Mucosa of stomach (tissue), 1 donor: ENCODE measurements around the gene PTX4.

Experiments
- H3K27me3 ChIP-seq: one replicate; pipeline ENCODE4 v1.7.0; 2013; ENCODE audit warnings: mild to moderate bottlenecking, low read length; ENCODE audit not compliant: control insufficient read depth, insufficient read depth
- H3K36me3 ChIP-seq: one replicate; pipeline ENCODE4 v1.7.0; 2013; ENCODE audit warnings: low read length; ENCODE audit not compliant: control insufficient read depth, insufficient read depth
- H3K4me1 ChIP-seq: one replicate; pipeline ENCODE4 v1.7.0; 2013; ENCODE audit warnings: mild to moderate bottlenecking, low read length; ENCODE audit not compliant: control insufficient read depth, insufficient read depth
- H3K4me3 ChIP-seq: one replicate; pipeline ENCODE4 v1.7.0; 2013; ENCODE audit warnings: low read length
- H3K9ac ChIP-seq: one replicate; pipeline ENCODE4 v1.7.0; 2013; ENCODE audit warnings: mild to moderate bottlenecking, low read length, moderate library complexity
- H3K9me3 ChIP-seq: one replicate; pipeline ENCODE4 v1.7.0; 2013; ENCODE audit warnings: mild to moderate bottlenecking, low read length, moderate library complexity; ENCODE audit not compliant: control insufficient read depth
- donor health status: Pancreatic carcinoma.

Gene PTX4

GRCh38 chr16:1458336-1458976, 30.3 kb downstream of the PTX4 start:
- Histone ChIP-seq H3K9ac (no peak overlapping the region), H3K4me1 (no peaks in the 10 kb centered on the region), H3K4me3 (no peak overlapping the region), H3K9me3 (no peaks in the 10 kb centered on the region), H3K36me3 (no peaks in the 10 kb centered on the region), H3K27me3 (no peaks in the 10 kb centered on the region)

DNA sequence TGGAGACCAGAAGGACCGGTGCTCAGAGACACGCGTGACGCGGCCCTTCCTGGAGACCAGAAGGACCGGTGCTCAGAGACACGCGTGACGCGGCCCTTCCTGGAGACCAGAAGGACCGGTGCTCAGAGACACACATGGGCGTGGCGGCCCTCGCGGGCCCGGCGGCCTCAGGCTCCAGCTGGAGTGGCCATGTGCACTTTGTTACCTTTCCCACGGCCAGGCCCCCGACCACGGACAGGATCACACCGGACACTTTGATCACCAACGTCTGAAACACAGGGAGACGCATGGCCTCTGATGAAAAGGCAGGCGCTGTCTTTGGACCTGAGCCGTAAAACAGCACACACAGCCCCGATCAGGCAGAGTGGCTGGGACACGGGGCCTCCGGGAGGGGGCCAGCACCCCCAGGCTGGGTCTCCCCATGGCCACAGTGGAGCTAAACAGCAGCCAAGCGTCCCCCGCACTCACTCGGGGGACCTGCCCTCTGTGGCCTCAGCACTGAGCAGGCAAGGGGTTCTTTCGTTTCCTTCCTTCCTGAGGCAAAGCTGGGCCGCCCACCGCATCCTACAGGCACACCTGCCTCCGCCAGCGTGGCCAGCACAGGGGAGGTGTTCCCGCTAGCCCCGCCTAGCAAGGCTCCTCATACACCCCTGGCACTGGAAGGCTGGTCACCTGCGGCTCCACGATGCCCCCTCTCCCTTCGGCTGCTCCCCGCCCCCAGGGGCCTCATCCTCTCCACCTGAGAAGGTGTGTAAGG, 31.1 kb downstream of the PTX4 start:
- Histone ChIP-seq H3K4me3 (no peak overlapping the region), H3K9ac (no peak overlapping the region), H3K27me3 (no peaks in the 10 kb centered on the region), H3K9me3 (no peaks in the 10 kb centered on the region), H3K4me1 (no peaks in the 10 kb centered on the region), H3K36me3 (no peaks in the 10 kb centered on the region)

DNA sequence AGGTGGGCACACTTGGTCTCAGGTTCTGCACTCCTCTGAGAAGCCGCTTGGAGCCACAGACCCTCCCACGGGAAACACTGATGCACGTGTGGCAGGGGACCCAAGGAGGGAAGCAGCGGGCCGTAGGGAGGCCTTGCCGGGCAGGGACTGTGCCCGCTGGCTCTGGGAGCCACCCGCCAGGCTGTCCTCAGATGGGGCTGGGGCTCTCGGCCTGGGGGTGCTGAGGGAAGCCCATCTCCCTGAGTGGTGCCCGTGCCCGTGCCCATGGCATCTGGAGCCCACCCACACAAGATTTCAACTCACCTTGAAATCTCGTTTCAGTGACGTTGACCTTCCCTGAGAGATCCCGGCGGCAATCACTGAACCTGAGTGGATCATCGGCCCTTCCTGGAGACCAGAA, 31.8 kb downstream of the PTX4 start:
- H3K4me3 ChIP-seq: no peak overlapping the region
- no peaks in the 10 kb centered on the region for H3K4me1 ChIP-seq
- H3K36me3 ChIP-seq: no peaks in the 10 kb centered on the region
- no peaks in the 10 kb centered on the region for H3K9me3 ChIP-seq
- H3K27me3 ChIP-seq: no peaks in the 10 kb centered on the region
- H3K9ac ChIP-seq: no peak overlapping the region

DNA sequence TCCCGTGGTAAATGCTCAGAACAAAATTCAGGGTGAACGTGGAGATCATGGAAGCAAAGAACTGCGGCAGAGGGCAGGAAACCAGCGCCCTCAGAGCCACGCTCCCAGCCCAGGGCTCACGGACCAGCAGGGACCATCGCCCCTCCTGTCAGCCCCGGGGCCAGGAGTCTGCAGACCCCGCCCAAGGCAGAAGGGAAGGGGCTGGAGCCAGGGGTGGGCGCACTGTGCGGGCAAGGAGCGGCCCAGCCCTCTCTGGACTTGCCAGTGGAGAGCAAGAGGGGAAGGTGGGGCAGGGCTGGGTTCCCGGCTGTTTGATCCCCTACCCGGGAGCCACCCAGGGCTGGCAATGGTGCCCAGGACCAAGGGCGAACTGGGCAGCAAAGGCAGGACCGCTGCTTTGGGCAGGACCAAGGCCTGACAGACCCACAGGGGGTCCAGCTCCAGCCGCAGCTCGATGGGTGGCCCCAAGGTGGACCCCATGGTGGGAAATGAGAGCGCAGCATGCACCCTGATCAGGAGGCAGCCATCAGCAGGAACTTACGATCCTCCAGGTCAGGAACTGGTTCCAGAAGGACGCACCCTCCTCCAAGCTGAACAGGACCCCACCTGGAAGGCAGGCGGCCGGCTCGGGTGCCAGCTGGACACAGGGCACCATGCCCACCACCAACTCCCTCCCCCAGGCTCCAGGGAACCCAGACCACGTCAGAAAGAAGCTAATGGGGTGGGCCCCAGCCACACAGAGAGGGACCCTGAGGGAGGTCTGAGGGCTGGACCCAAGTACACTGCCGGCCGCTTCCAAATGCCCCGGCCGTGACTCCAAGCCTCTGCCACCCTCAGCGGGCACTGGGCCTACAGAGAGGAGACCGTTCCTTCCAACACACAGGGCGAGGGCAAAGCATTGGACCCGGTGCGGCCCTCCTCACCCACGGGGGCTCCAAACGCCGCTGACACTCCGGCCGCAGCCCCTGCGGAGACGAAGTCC, 33.3 kb downstream of the PTX4 start:
- Histone ChIP-seq H3K36me3 (no peaks in the 10 kb centered on the region), H3K9me3 (no peaks in the 10 kb centered on the region), H3K4me3 (no peak overlapping the region), H3K9ac (no peak overlapping the region), H3K27me3 (no peaks in the 10 kb centered on the region), H3K4me1 (no peaks in the 10 kb centered on the region)

GRCh38 chr16:1454561-1454960, 34.2 kb downstream of the PTX4 start:
- no peaks in the 10 kb centered on the region for H3K9me3 ChIP-seq
- H3K27me3 ChIP-seq: no peaks in the 10 kb centered on the region
- H3K4me3 ChIP-seq: no peak overlapping the region
- no peaks in the 10 kb centered on the region for H3K36me3 ChIP-seq
- H3K9ac ChIP-seq: no peak overlapping the region
- H3K4me1 ChIP-seq: no peaks in the 10 kb centered on the region

- Histone ChIP-seq H3K4me1 (no peaks in the 10 kb centered on the region), H3K27me3 (no peaks in the 10 kb centered on the region), H3K36me3 (no peaks in the 10 kb centered on the region), H3K9me3 (no peaks in the 10 kb centered on the region), H3K4me3 (no peak overlapping the region), H3K9ac (no peak overlapping the region)
These were observed 35.4 kb downstream of the PTX4 start for GRCh38 chr16:1453316-1453715.

- Histone ChIP-seq H3K27me3 (no peaks in the 10 kb centered on the region), H3K9ac (no peak overlapping the region), H3K36me3 (no peaks in the 10 kb centered on the region), H3K9me3 (no peaks in the 10 kb centered on the region), H3K4me1 (no peaks in the 10 kb centered on the region), H3K4me3 (no peak overlapping the region)
These were observed 36.2 kb downstream of the PTX4 start for GRCh38 chr16:1452530-1452929.

GRCh38 chr16:1451702-1452392, 36.9 kb downstream of the PTX4 start:
- Histone ChIP-seq H3K36me3 (no peaks in the 10 kb centered on the region), H3K4me3 (no peak overlapping the region), H3K9me3 (no peaks in the 10 kb centered on the region), H3K9ac (no peak overlapping the region), H3K27me3 (no peaks in the 10 kb centered on the region), H3K4me1 (no peaks in the 10 kb centered on the region)

- H3K4me3 ChIP-seq: no peak overlapping the region
- H3K27me3 ChIP-seq: no peaks in the 10 kb centered on the region
- H3K9me3 ChIP-seq: no peaks in the 10 kb centered on the region
- no peaks in the 10 kb centered on the region for H3K36me3 ChIP-seq
- H3K9ac ChIP-seq: no peak overlapping the region
- no peaks in the 10 kb centered on the region for H3K4me1 ChIP-seq
These were observed 37.9 kb downstream of the PTX4 start for GRCh38 chr16:1450841-1451240.

DNA sequence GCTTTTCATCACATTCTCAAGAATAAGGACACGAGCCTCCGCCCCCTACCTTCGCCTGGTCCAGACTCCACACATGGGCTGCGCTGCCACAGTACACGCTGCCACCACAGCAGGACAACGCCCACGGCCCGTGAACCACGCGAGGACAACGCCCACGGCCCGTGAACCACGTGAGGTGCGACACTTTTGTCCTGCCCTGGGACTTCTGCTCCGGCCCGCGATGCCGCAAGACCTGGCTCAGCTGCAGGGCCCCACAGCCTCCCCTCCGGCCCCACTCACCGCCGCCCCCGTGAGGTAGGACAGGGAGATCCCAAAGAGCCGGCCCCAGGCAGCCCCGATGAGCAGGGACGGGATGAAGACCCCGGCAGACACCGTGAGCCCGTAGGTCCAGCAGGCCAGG, 38.5 kb downstream of the PTX4 start:
- Histone ChIP-seq H3K9ac (no peak overlapping the region), H3K9me3 (no peaks in the 10 kb centered on the region), H3K36me3 (no peaks in the 10 kb centered on the region), H3K4me1 (no peaks in the 10 kb centered on the region), H3K4me3 (no peak overlapping the region), H3K27me3 (no peaks in the 10 kb centered on the region)

DNA sequence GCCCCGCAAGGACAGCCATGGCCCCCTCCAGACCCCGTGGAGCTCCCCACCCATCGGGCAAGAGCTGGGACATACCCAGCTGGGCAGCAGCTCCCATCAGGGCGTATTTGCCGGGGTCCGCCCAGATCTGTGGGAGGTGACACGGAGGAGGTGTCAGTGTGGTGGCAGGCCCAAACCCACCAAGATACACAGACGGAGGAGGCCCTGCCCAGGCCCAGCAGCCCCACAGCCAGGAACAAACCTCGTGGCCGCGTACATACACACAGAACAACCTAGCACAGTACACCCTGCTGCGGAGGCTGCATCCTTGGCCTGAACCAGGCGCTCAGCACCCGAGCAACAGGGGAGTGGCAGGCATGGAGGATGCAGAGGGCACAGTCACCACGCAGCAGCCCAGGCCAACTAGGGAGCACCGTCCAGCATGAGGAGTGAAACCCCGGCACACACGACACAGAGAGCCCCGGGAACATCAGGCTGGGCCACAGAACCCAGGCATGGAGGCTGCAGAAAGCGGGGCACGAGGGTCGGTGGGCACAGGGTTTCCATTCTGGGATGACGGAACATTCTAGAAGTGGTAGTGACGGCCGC, 39.4 kb downstream of the PTX4 start:
- Histone ChIP-seq H3K9me3 (no peaks in the 10 kb centered on the region), H3K36me3 (no peaks in the 10 kb centered on the region), H3K4me3 (no peak overlapping the region), H3K9ac (no peak overlapping the region), H3K4me1 (no peaks in the 10 kb centered on the region), H3K27me3 (no peaks in the 10 kb centered on the region)
